ENCODE results near the gene FBXO36. TPM values are rescaled to one million over a fixed set of nuclear protein-coding genes. Genes with fewer than 3 reads are reported as not detected.

FBXO36 gene
- polyA plus RNA-seq, 4 donors, result 5.6 to 8.2 (median 6.5) TPM

GRCh38 chr2:230043025-230043424 is 120.7 kb downstream of the FBXO36 start:
- DNase-seq (ENCODE audit: low read depth in 4 of 4, low spot score in 3 of 4), result no peak

DNA sequence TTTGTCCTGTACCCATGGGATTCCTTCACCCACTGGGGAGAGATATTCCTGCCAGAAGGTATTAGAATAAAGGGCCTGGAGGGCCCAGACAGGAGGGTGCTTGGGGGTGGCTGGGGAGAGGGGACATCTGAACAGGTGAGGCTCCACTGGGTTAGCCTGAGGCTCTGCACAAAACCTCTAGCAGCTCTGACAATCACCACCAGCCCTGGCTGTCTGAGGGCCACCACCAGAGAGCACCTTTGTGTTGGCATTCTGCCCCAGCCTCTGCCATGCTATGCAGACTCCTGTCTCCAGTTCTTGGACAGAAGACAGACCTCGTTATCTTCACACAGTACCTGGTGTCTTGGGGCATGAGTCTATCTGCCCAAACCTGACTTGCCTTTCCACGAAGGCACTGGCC is 121.2 kb downstream of the FBXO36 start:
- DNase-seq (ENCODE audit: low read depth in 4 of 4, low spot score in 3 of 4), result no peak

DNA sequence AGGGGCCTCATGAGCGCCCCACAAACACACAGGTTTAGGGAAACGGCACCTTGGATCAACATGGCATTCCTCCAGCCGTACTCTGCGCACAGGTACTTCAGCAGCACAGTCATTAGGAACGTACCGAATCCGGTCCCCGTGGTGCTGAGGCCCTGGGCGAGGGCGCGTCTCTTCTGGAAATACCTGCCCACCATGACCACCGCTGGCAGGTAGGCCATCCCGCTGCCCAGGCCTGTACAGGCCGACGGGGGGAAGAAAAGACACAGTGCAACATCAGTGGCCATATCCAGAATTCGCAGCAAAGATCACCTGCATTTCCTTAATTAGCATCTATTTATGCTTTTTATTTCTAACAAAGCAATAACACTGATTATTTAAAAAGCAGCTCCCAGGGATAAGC is 124.2 kb downstream of the FBXO36 start:
- no peak for DNase-seq (ENCODE audit: low read depth in 4 of 4, low spot score in 3 of 4)

- DNase-seq (ENCODE audit: low read depth in 4 of 4, low spot score in 3 of 4), result no peak
These were observed 125.8 kb downstream of the FBXO36 start for GRCh38 chr2:230048010-230048671.

DNA sequence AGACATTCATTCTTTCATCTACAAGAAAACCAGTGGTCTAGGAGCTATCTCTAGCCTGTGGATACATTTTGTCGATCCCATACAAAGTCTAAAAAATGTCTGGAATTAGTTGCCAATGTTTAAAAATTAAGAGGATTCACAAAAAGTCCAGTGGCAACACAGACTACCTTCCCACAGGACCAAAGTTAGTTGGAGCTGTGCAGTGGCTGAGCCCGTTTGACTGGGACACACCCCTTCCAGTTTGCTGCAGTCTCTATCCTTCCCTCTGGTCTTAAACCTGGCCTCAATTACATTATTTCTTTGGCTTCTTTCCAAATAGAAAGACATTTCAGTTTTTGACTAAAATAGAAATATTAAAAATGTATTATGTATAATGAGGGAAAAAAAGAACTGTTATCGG is 127.8 kb downstream of the FBXO36 start:
- no peak for DNase-seq (ENCODE audit: low read depth in 4 of 4, low spot score in 3 of 4)

GRCh38 chr2:230052299-230052698 is 130.0 kb downstream of the FBXO36 start:
- no peak for DNase-seq (ENCODE audit: low read depth in 4 of 4, low spot score in 3 of 4)

- DNase-seq (ENCODE audit: low read depth in 4 of 4, low spot score in 3 of 4), result no peak
These were observed 131.6 kb downstream of the FBXO36 start for GRCh38 chr2:230053753-230054478.

DNA sequence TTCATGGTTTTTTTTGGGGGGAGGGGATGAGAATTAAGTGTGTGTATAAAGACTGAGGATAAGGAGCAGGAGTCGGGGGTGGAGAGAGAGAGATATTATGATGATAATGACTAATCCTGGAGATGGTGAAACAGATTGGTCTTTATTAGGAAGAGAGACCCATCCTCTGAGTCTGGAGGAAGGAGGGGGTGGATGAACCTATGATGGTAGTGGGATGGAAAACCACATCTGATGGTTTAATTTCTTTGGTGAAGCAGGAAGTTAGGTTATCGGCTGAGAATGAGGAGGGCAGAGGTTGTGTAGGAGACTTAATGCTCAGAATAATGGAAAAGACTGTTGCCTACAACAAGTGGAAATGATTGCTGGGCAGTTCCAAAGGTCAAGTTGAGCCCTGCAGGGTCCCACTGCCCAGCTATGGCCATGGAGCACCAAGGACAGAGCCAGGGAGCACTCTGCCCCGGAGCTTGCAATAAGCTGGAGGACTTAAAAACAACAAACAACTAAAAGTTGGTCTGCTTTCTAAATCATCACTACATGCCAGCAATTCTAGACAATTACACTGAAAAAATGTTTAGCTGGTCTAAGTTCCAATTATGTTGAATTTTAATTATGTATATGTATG is 138.5 kb downstream of the FBXO36 start:
- DNase-seq (ENCODE audit: low read depth in 4 of 4, low spot score in 3 of 4), result no peak

Other genes starting within 250 kb of the FBXO36 start
- gene DNER, start 207.9 kb upstream of the FBXO36 start, polyA plus RNA-seq (ENCODE audit: insufficient read length in 4 of 4), result 10 to 100 TPM; 70.9 to 73.5 (median 72.1) TPM
- gene TRIP12, start 494 bp upstream of the FBXO36 start, polyA plus RNA-seq (ENCODE audit: insufficient read length in 4 of 4), result 100 to 1,000 TPM; 153 to 198 (median 182) TPM
- gene SLC16A14, start 146.4 kb downstream of the FBXO36 start, polyA plus RNA-seq (ENCODE audit: insufficient read length in 4 of 4), result 1 to 10 TPM; 5.5 to 8.0 (median 7.7) TPM

All from right renal pelvis (tissue), 4 donors.